IPS DF 6.9 (cell line): ENCODE measurements around the gene BICD1.
"Not testable (repeated sequence)": the region's sequence is repeated elsewhere in the genome, so short reads cannot be mapped to it uniquely, and the experiment has no call there.

Experiments
- DNase-seq: peaks from one replicate; pipeline ENCODE4 v3.0.0-alpha.2; 2013; ENCODE audit warnings: low read depth, low spot score
- H3K27ac ChIP-seq: one replicate; pipeline ENCODE4 v1.5.1; 2013; ENCODE audit warnings: low read length, control low read depth
- H3K27me3 ChIP-seq: 2 replicates; pipeline ENCODE4 v1.6.1; 2013; ENCODE audit warnings: mild to moderate bottlenecking, low read length; ENCODE audit not compliant: control insufficient read depth, insufficient read depth
- H3K36me3 ChIP-seq: 2 replicates; pipeline ENCODE4 v1.6.1; 2013; ENCODE audit warnings: low read length; ENCODE audit not compliant: control insufficient read depth, insufficient read depth
- H3K4me1 ChIP-seq: 2 replicates; pipeline ENCODE4 v1.6.1; 2013; ENCODE audit warnings: low read length; ENCODE audit not compliant: control insufficient read depth, insufficient read depth
- H3K4me3 ChIP-seq: 2 replicates; pipeline ENCODE4 v1.5.1; 2013; ENCODE audit warnings: mild to moderate bottlenecking, low read length
- H3K9me3 ChIP-seq: 2 replicates; pipeline ENCODE4 v1.6.1; 2013; ENCODE audit warnings: low read length, inconsistent platforms; ENCODE audit not compliant: control insufficient read depth, insufficient read depth
- WGBS: extraction: QIAGEN DNeasy Blood & Tissue Kit; methylation state at CpG from one replicate; pipeline ENCODE4 v1.1.7; 2013; ENCODE audit warnings: mixed read lengths, missing lambda C conversion rate; ENCODE audit not compliant: insufficient read length, insufficient coverage; 5-methylcytosine and 5-hydroxymethylcytosine counted together

The BICD1 gene

GRCh38 chr12:32208355-32208754 lies 101.7 kb downstream of the BICD1 start:
- Histone ChIP-seq H3K4me1 (peaks cover 1% of the 10 kb centered on the region), H3K27me3 (no peaks in the 10 kb centered on the region), H3K27ac (no peak overlapping the region), H3K36me3 (no peaks in the 10 kb centered on the region), H3K9me3 (no peaks in the 10 kb centered on the region), H3K4me3 (no peak overlapping the region)
- WGBS: no CpG with 5 or more reads among the region's 2 CpGs
- DNase-seq: no peak

- no peak overlapping the region for H3K4me3 ChIP-seq
- no peaks in the 10 kb centered on the region for H3K36me3 ChIP-seq
- DNase-seq: no peak
- H3K27me3 ChIP-seq: no peaks in the 10 kb centered on the region
- H3K9me3 ChIP-seq: no peaks in the 10 kb centered on the region
- H3K4me1 ChIP-seq: peaks cover 1% of the 10 kb centered on the region
- WGBS: no CpG with 5 or more reads among the region's 2 CpGs
- no peak overlapping the region for H3K27ac ChIP-seq
These were observed 104.6 kb downstream of the BICD1 start for GRCh38 chr12:32211066-32211899.

GRCh38 chr12:32211900-32212156 lies 105.2 kb downstream of the BICD1 start:
- no peaks in the 10 kb centered on the region for H3K27me3 ChIP-seq
- no peak overlapping the region for H3K4me3 ChIP-seq
- no peak for DNase-seq
- WGBS: no CpG with 5 or more reads among the region's 2 CpGs
- no peaks in the 10 kb centered on the region for H3K36me3 ChIP-seq
- H3K9me3 ChIP-seq: no peaks in the 10 kb centered on the region
- H3K4me1 ChIP-seq: peaks cover 1% of the 10 kb centered on the region
- H3K27ac ChIP-seq: no peak overlapping the region

- H3K27me3 ChIP-seq: no peaks in the 10 kb centered on the region
- WGBS: no CpG with 5 or more reads among the region's 5 CpGs
- H3K4me3 ChIP-seq: no peak overlapping the region
- no peaks in the 10 kb centered on the region for H3K9me3 ChIP-seq
- H3K27ac ChIP-seq: no peak overlapping the region
- no peak for DNase-seq
- peaks cover 4% of the 10 kb centered on the region; the same call in 1 of the 2 replicates for H3K36me3 ChIP-seq
- H3K4me1 ChIP-seq: peaks cover 1% of the 10 kb centered on the region
These were observed 108.1 kb downstream of the BICD1 start for GRCh38 chr12:32214723-32215122.

DNA sequence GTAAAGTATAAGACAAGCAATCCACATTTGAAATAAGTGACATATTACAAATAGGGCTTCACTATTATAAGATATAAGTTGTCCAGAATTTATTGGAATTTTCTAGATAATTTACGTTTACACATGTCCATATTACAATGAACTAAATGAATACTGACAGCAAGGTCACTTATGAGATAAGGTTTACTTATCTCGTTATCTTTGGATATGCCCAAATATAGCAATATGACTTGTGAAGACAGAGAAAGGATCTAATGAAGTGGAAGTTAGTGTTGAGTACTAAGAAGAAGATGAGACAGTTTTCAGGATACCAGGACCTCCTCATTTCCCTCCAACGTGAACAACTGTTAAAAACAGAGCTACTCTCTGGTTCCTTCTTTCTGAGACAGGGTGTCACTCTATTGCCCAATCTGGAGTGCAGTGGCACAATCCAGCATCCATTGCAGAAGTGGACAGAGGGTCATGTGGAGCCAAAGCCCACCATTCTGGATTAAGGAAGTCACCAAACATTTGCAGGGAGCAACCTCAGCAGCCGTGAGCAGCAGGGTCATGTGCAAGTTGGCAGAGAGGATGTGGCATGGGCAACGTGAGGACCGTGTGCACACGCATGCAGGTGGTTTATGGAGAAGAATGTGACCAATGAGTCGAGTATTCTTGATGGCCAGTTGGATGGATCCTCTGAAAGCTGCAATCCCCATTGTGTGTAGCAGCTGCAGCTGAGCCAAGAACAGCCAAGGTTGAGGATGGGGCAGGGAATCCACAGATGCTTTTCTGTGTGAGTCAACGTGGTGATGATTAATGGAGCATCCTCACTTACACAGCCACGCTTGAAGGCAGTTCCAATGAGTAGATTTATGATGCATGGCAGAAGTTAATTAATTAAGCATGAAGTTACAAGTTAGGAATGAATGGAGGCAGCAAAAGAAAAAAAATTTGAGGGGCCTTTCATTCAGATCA lies 111.0 kb downstream of the BICD1 start:
- WGBS: no CpG with 5 or more reads among the region's 10 CpGs
- no peaks in the 10 kb centered on the region for H3K27me3 ChIP-seq
- H3K4me3 ChIP-seq: no peak overlapping the region
- no peak overlapping the region for H3K27ac ChIP-seq
- DNase-seq: no peak
- no peaks in the 10 kb centered on the region for H3K4me1 ChIP-seq
- no peaks in the 10 kb centered on the region for H3K9me3 ChIP-seq
- H3K36me3 ChIP-seq: peaks cover 4% of the 10 kb centered on the region; the same call in 1 of the 2 replicates

DNA sequence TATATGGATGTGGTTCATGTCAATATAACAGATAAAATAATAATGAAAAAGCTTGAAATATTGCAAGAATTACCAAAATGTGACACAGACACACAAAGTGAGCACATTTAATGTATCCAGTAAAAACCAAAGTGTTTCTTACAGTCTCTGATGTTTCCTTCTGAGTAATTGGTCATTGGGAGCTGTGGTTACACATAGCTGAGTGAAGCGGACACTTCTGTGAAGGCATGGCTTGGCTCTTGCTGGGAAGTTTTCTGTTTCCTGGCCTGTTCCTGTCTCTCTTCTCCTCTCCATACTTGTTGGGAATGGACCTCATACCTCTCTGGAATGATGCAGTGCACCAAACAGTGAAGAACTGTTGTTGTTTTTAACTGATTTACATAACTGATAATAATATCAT lies 117.3 kb downstream of the BICD1 start:
- no CpG with 5 or more reads among the region's 1 CpG for WGBS
- H3K36me3 ChIP-seq: no peaks in the 10 kb centered on the region; the same call in 1 of the 2 replicates

DNA sequence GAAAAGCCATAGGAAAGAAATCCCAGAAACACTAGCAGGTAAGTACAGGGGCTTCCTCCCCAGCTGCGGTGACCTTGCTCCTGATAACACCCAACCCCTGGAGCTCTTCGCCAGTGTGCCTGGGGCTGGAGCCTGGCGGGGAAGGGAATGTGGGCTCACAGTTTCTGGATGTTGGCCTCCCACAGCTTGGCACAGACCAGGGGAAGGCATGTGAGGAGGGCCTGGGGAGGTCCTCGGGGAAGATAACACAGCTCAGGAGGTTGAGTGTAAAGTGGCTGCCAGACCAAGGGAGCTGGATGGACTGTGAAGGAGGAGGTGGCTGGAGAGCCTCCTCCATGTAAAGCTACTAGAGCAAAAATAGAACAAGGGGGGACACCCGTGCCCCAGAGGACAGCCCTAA lies 120.1 kb downstream of the BICD1 start:
- H3K4me1 ChIP-seq: no peaks in the 10 kb centered on the region
- DNase-seq: no peak
- H3K27me3 ChIP-seq: no peaks in the 10 kb centered on the region
- H3K9me3 ChIP-seq: no peaks in the 10 kb centered on the region
- no peaks in the 10 kb centered on the region; the same call in 1 of the 2 replicates for H3K36me3 ChIP-seq
- WGBS: no CpG with 5 or more reads among the region's 5 CpGs
- no peak overlapping the region for H3K27ac ChIP-seq
- H3K4me3 ChIP-seq: no peak overlapping the region

More for the DNA sequence above, 117.3 kb downstream of the BICD1 start:
- H3K27ac ChIP-seq: no peak overlapping the region
- DNase-seq: no peak
- no peaks in the 10 kb centered on the region for H3K4me1 ChIP-seq
- no peak overlapping the region for H3K4me3 ChIP-seq
- no peaks in the 10 kb centered on the region for H3K9me3 ChIP-seq
- H3K27me3 ChIP-seq: no peaks in the 10 kb centered on the region

DNA sequence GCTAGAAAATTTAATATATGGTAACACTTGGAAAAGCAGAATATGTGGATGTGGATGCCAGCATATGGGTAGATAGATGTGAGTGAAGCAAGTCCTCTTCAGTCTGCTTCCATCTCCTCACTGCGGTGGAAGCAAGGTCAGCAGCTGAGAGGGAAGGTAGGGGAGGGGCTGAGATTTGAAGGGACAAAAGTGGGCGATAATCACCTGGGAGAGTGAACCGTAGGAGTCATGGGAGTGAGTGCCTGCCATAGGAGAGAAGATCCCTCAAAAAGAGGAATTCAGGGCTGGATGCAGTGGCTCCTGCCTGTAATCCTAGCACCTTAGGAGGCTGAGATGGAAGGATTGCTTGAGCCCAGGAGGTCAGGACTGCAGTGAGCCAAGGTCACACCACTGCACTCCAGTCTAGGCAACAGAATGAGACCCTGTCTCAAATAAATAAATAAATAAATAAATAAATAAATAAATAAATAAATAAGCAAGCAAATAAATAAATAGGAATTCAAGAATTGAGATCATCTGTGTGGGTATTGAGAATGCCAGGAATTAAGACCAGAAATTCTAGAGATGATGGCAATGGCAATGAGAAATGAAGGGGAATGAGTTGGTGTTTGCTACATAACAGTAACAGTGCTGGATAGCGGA lies 123.4 kb downstream of the BICD1 start:
- no CpG with 5 or more reads among the region's 4 CpGs for WGBS
- DNase-seq: no peak
- Histone ChIP-seq H3K27me3 (no peaks in the 10 kb centered on the region), H3K36me3 (no peaks in the 10 kb centered on the region), H3K9me3 (no peaks in the 10 kb centered on the region), H3K4me3 (no peak overlapping the region), H3K4me1 (no peaks in the 10 kb centered on the region), H3K27ac (no peak overlapping the region)

DNA sequence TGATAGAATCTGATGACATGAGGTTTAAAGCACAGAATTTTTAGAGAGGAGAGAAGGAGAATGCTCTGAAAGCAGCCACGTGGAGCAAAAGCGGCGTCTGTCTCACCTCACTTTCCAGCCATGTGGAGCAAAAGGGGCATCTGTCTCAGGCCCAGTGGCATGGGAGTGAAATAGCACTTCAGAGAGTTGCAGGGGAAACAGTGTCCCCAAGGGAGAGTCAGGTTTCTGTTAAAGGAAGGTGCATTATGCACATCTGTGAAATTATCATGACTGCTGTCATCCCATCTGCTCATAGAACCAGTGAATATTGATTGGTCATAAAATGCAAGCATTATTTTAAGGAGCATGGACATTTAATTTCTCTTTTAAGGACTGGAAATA lies 124.0 kb downstream of the BICD1 start:
- DNase-seq: no peak
- H3K27ac ChIP-seq: no peak overlapping the region
- H3K4me3 ChIP-seq: no peak overlapping the region
- H3K27me3 ChIP-seq: no peaks in the 10 kb centered on the region
- no peaks in the 10 kb centered on the region for H3K36me3 ChIP-seq
- no peaks in the 10 kb centered on the region for H3K4me1 ChIP-seq
- no CpG with 5 or more reads among the region's 3 CpGs for WGBS
- no peaks in the 10 kb centered on the region for H3K9me3 ChIP-seq

DNA sequence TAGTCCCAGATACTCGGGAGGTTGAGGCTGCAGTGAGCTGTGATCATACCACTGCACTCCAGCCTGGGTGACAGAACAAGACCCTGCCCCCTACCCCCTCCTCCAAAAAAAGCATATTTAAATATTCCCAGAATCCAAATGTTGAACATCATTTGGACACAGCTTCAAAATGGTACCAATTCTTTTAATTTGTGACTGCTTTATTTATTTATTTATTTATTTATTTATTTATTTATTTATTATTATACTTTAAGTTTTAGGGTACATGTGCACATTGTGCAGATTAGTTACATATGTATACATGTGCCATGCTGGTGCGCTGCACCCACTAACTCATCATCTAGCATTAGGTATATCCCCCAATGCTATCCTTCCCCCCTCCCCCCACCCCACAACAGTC lies 124.7 kb downstream of the BICD1 start:
- not testable (repeated sequence) for H3K27me3 ChIP-seq, H3K27ac ChIP-seq, H3K9me3 ChIP-seq, H3K4me1 ChIP-seq, H3K4me3 ChIP-seq, DNase-seq, H3K36me3 ChIP-seq
- no CpG with 5 or more reads among the region's 2 CpGs for WGBS
